Astrocyte (in vitro differentiated cells and primary cell): ENCODE measurements around the gene KIAA1614. TPM values are rescaled to one million over a fixed set of nuclear protein-coding genes. Genes with fewer than 3 reads are reported as not detected.

ENCODE experiments used
- DNase-seq: peaks from one replicate; pipeline ENCODE4 v3.0.0-alpha.2; 2010; ENCODE audit warnings: low read depth
- FAIRE-seq: peaks from 2 replicates; lab custom pipeline; 2011; peaks lifted over from hg19 to GRCh38; lab: Jason Lieb, UNC
- H2AFZ ChIP-seq: 2 replicates; pipeline ENCODE4 v1.6.0; 2012; ENCODE audit warnings: low read depth, low read length, inconsistent platforms
- H3K27ac ChIP-seq: 2 replicates; pipeline ENCODE4 v1.5.1; 2011; ENCODE audit warnings: low read depth, low read length, inconsistent platforms
- H3K27me3 ChIP-seq: 2 replicates; pipeline ENCODE4 v1.6.0; 2011; ENCODE audit warnings: low read length, inconsistent platforms; ENCODE audit not compliant: insufficient read depth
- H3K36me3 ChIP-seq: 2 replicates; pipeline ENCODE4 v1.5.1; 2011; ENCODE audit warnings: low read length, inconsistent platforms; ENCODE audit not compliant: insufficient read depth
- H3K4me1 ChIP-seq: 2 replicates; pipeline ENCODE4 v1.5.1; 2011; ENCODE audit warnings: low read length, inconsistent platforms; ENCODE audit not compliant: insufficient read depth
- H3K4me2 ChIP-seq: 2 replicates; pipeline ENCODE4 v1.6.0; 2012; ENCODE audit warnings: low read length, inconsistent platforms
- H3K4me3 ChIP-seq: 2 replicates; pipeline ENCODE4 v1.5.1; 2011; ENCODE audit warnings: low read depth, mild to moderate bottlenecking, low read length, inconsistent platforms; ENCODE audit not compliant: insufficient read depth
- H3K79me2 ChIP-seq: 2 replicates; pipeline ENCODE4 v1.6.0; 2012; ENCODE audit warnings: mild to moderate bottlenecking, low read length, inconsistent platforms; ENCODE audit not compliant: insufficient read depth
- H3K9ac ChIP-seq: 2 replicates; pipeline ENCODE4 v1.6.0; 2012; ENCODE audit warnings: mild to moderate bottlenecking, low read length, inconsistent platforms
- H3K9me3 ChIP-seq: 2 replicates; pipeline ENCODE4 v1.5.1; 2012; ENCODE audit warnings: low read depth, mild to moderate bottlenecking, low read length, inconsistent platforms; ENCODE audit not compliant: insufficient read depth
- H4K20me1 ChIP-seq: 2 replicates; pipeline ENCODE4 v1.6.0; 2012; ENCODE audit warnings: low read length, inconsistent platforms; ENCODE audit not compliant: insufficient read depth
- H3K27ac Mint-ChIP-seq: one replicate; pipeline ENCODE4 v1.8.0; 2021; ENCODE audit warnings: mild to moderate bottlenecking, mixed read lengths; ENCODE audit not compliant: unreplicated experiment
- H3K27me3 Mint-ChIP-seq: one replicate; pipeline ENCODE4 v1.8.0; 2021; ENCODE audit warnings: low read depth, mixed read lengths; ENCODE audit not compliant: unreplicated experiment
- H3K36me3 Mint-ChIP-seq: one replicate; pipeline ENCODE4 v1.8.0; 2021; ENCODE audit warnings: low read depth, mixed read lengths; ENCODE audit not compliant: unreplicated experiment
- H3K4me1 Mint-ChIP-seq: one replicate; pipeline ENCODE4 v1.8.0; 2021; ENCODE audit warnings: low read depth, mixed read lengths; ENCODE audit not compliant: unreplicated experiment
- H3K4me3 Mint-ChIP-seq: one replicate; pipeline ENCODE4 v1.8.0; 2021; ENCODE audit warnings: mild to moderate bottlenecking, moderate library complexity, mixed read lengths; ENCODE audit not compliant: unreplicated experiment
- H3K9me3 Mint-ChIP-seq: one replicate; pipeline ENCODE4 v1.8.0; 2021; ENCODE audit warnings: mild to moderate bottlenecking, mixed read lengths; ENCODE audit not compliant: unreplicated experiment
- EZH2 ChIP-seq: IDR thresholded peaks from 2 replicates; pipeline ENCODE4 v1.6.1; 2012; ENCODE audit warnings: mild to moderate bottlenecking, low read length, inconsistent platforms; ENCODE audit not compliant: insufficient read depth
- total RNA-seq: library from RNA; stranded (reverse); gene quantifications from 2 replicates; pipeline ENCODE4 v1.2.1, GENCODE V29; 2021
- TF ChIP-seq, protein P1 (sequence below): IDR thresholded peaks from 2 replicates; pipeline ENCODE4 v1.5.1; 2011; ENCODE audit warnings: low read depth, mild to moderate bottlenecking, inconsistent platforms, low read length, moderate library complexity; ENCODE audit not compliant: insufficient read depth

KIAA1614 gene
- total RNA-seq, 1 donor from 2014 or later: 0.84 TPM

DNA sequence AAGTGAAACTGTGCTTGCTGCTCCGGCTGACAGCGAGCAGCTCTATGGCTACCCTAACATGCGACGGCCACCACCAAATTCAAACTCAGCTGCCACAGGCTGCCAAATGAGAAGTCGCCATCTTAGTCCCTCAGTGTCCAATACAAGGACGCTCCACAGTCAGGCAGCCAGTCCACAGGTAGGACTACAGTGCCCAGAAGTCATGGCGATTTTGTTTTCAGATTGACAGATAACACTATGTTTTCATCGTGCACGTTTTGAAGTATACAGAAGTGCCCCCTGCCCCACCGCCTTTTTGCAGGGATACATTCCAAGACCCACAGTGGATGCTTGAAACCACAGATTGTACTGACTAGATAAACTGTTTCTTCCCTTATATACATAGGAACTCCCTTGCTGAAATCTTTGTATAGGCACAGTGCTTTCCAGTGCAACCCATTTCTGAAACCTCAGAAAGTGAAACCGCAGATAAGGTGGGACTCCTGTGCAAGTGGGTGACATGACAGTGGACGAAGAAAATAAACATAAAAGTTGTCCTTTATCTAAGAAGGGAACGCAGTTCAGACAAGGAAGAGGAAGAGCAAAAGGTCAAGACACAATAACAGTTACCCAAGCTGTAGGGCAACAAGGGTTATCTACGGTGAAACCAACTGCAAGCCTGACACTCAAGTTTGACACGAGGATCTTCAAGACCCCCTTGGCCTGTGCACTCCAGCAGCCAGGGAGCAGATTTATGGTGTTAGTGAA lies 57.8 kb downstream of the KIAA1614 start:
- H3K36me3 ChIP-seq: peaks cover 2% of the 10 kb centered on the region
- H4K20me1 ChIP-seq: peaks cover 19% of the 10 kb centered on the region
- H3K9me3 Mint-ChIP-seq: no peaks in the 10 kb centered on the region
- H2AFZ ChIP-seq: no peak overlapping the region
- H3K27ac Mint-ChIP-seq: no peak overlapping the region
- H3K4me3 ChIP-seq: no peak overlapping the region
- no peaks in the 10 kb centered on the region for H3K79me2 ChIP-seq
- no peak overlapping the region for H3K4me2 ChIP-seq
- no peak overlapping the region for H3K27ac ChIP-seq
- no peaks in the 10 kb centered on the region for H3K4me1 Mint-ChIP-seq
- no peak overlapping the region for H3K4me3 Mint-ChIP-seq
- DNase-seq (no peak), FAIRE-seq (no peak)
- H3K36me3 Mint-ChIP-seq: peaks cover 51% of the 10 kb centered on the region
- no peaks in the 10 kb centered on the region for H3K27me3 Mint-ChIP-seq
- H3K9me3 ChIP-seq: no peaks in the 10 kb centered on the region
- TF ChIP-seq, protein P1, sequence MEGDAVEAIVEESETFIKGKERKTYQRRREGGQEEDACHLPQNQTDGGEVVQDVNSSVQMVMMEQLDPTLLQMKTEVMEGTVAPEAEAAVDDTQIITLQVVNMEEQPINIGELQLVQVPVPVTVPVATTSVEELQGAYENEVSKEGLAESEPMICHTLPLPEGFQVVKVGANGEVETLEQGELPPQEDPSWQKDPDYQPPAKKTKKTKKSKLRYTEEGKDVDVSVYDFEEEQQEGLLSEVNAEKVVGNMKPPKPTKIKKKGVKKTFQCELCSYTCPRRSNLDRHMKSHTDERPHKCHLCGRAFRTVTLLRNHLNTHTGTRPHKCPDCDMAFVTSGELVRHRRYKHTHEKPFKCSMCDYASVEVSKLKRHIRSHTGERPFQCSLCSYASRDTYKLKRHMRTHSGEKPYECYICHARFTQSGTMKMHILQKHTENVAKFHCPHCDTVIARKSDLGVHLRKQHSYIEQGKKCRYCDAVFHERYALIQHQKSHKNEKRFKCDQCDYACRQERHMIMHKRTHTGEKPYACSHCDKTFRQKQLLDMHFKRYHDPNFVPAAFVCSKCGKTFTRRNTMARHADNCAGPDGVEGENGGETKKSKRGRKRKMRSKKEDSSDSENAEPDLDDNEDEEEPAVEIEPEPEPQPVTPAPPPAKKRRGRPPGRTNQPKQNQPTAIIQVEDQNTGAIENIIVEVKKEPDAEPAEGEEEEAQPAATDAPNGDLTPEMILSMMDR: no peak
- no peak for TF ChIP-seq EZH2
- H3K9ac ChIP-seq: no peak overlapping the region
- no peaks in the 10 kb centered on the region for H3K27me3 ChIP-seq
- H3K4me1 ChIP-seq: no peaks in the 10 kb centered on the region

DNA sequence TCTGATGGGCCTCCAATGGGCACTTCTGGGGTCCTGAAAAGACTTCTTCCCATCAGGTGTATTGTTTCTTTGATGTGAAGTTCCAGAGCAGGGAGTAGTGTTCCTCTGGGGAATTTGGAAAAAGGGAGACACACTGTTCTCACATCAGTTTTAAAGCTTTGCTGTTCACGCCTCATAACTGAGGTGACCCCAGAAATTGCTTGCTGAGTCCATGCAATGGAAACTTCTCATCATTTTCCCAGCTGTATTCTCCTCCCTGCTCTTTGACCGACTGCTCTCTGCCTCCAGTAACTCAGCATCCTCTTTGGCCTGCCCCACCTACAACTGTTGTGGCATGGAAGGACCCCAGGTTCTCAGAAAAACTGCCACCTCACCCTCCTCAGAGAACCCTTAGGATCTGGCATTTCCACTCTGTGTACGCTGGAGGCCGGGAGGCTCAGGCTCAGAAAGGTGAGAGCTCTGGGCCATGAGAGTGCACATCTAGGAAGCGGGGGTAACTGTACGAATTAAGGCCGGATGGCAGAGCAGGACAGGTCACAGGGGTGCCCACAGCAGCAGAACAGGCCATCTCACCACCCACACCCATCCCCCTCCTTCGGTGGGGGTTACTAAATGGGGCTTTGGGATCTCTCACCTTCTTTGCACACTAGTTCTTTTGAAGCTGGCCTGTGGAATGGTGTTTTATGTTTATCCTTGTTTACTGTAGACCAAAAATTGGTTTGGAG lies 58.7 kb downstream of the KIAA1614 start:
- Mint-ChIP-seq H3K9me3 (no peaks in the 10 kb centered on the region), H3K4me1 (no peaks in the 10 kb centered on the region), H3K36me3 (peaks cover 52% of the 10 kb centered on the region), H3K4me3 (no peak overlapping the region), H3K27ac (no peak overlapping the region), H3K27me3 (no peaks in the 10 kb centered on the region)
- Histone ChIP-seq H3K36me3 (peaks cover 8% of the 10 kb centered on the region), H4K20me1 (peaks cover 21% of the 10 kb centered on the region), H3K27me3 (no peaks in the 10 kb centered on the region), H2AFZ (no peak overlapping the region), H3K79me2 (peaks cover 2% of the 10 kb centered on the region), H3K4me3 (no peak overlapping the region), H3K9me3 (no peaks in the 10 kb centered on the region), H3K4me1 (no peaks in the 10 kb centered on the region), H3K4me2 (no peak overlapping the region), H3K27ac (no peak overlapping the region), H3K9ac (no peak overlapping the region)
- no peak for DNase-seq
- no peak for FAIRE-seq
- no peak for TF ChIP-seq EZH2
- TF ChIP-seq, protein P1: no peak
